Upper lobe of left lung (tissue), 4 donors: ENCODE data around the gene B3GNT9.

Experiments
- CTCF ChIP-seq, 6 experiments: fragments of 450-650 bp in 4 of 6; fragments of 200-600 bp in 2 of 6; sonication (generic) in 2 of 6; IDR thresholded peaks; one replicate each; pipeline ENCODE4 v1.5.1; 2016 to 2019; ENCODE audit warnings: antibody characterized with exemption in 6 of 6
- POLR2A ChIP-seq, 4 donors: fragments of 450-650 bp; IDR thresholded peaks; one replicate each; pipeline ENCODE4 v1.5.1; 2016 to 2017; ENCODE audit warnings: antibody characterized with exemption in 4 of 4, mild to moderate bottlenecking in 2 of 4
- POLR2AphosphoS5 ChIP-seq, 2 donors: sonication (generic); formaldehyde crosslinking; IDR thresholded peaks; one replicate each; pipeline ENCODE4 v1.5.1; 2017; ENCODE audit warnings: antibody characterized with exemption in 2 of 2

DNA sequence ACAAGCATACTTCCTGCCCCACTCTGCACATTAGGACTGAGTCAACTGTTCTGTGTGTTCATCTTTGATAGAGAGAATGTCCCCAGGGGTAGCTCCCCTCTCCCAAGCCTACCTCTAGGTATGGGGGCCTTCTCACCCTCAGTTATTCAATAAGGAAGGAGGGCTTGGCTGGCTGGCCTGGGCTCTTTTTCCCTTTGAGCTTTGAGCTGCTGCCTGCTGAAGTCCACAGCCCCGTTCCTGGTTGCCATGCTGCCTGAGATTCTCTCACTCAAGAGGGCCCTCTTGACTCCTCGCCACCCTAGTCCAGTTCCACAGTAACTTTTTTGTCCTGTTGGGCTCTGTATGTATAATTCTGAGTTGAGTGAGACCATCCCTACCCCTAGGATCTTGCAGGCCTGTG lies 5.1 kb downstream of the B3GNT9 start:
- TF ChIP-seq CTCF (IDR thresholded peaks at IDR 0.05) = no peak
- no peak for TF ChIP-seq POLR2A (IDR thresholded peaks at IDR 0.05)
- TF ChIP-seq POLR2AphosphoS5 (IDR thresholded peaks at IDR 0.05) = no peak
